COLO829 (cell line): ENCODE results near the gene DUSP5.

ENCODE experiments used
- DNase-seq: peaks from one replicate; pipeline ENCODE4 v3.0.0; 2012; ENCODE audit warnings: low spot score

DUSP5 gene

DNA sequence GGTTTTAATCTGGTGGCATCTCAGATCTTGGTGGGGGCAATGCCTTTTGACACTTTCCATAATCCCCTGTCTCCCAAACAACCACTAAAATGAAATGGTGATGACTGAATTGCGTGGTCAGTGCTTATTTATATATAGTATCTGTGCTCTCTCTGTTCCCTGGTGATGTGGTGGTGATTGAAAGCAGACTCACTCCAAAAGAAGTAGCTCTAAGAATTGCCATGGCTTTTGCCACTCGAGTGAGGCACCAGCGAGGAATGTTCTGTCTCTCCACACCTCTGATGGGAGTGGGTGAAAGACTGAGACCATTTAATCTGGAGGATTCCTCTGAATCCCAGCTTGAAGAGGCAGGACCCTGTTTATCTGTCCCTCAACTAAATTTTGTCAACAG, 2.8 kb downstream of the DUSP5 start:
- DNase-seq: peak; percentile 17

DNA sequence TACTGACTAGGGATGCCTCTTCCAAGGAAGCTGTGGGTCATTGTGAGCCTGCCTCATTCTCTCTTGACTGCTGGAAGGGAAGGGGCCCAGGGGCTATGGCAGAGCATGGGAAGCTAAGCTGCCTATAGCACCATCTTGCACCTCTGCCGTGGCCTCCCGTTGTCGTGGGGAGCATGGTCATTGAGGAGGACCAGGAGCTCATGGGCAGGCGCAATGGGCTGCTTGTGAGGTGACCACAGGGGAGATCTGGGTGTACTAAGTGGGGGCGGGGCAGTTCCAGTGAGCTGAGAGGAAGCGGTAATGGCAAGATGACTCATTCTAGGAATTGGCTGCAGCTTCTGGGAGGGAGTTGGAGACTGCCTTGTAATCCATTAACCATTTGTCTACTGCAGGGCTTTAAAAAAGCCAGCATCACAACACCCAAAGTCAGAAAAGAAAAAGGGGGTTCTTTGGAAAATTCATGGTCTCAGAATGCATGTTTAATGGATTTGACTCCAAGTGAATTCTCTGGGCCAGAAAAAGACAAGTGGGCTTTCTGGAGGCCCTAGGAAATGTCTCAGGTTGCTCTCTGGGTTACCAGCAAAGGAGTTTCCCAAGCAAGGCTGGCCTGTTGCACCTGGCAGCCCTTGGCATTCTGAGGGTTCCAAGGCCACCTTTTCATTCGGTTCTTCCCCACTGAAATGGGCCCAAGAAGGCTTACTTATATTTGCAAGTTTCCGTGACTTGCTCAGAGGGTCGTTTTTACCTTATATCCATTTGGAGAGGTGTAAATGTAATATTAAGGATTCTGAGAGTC, 3.6 kb downstream of the DUSP5 start:
- DNase-seq: peak; percentile 88

DNA sequence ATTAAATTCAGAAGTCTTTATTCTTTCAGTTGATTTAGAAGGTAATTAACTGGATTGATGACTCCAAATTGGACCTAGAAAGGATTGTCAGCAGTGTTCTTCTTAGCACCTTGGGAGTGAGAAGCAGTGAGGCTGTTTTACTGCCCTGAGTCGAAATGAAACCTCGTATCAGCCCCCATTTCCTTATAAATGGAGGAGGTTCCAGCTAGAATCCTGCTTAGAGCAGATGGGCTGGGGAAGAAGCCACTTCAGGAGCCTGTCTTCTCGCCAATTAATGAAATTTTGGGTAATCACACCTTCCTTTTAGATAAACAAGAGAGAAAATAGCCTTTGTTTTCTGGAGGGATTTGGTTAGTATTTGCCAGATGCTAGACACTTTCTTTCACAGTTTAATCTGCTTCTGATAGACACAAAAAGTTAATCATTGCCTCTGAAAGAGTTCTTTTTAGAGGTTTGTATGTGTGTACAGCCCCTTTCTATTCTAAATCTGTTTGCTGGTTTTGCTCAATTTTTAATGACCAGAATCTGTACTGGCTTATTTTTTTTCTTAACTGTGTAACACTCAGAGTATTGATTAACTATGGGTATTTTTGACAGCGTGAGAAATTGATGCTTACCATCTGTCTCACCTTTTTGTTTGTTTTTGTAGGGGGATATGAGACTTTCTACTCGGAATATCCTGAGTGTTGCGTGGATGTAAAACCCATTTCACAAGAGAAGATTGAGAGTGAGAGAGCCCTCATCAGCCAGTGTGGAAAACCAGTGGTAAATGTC, 4.6 kb downstream of the DUSP5 start:
- no peak for DNase-seq

DNA sequence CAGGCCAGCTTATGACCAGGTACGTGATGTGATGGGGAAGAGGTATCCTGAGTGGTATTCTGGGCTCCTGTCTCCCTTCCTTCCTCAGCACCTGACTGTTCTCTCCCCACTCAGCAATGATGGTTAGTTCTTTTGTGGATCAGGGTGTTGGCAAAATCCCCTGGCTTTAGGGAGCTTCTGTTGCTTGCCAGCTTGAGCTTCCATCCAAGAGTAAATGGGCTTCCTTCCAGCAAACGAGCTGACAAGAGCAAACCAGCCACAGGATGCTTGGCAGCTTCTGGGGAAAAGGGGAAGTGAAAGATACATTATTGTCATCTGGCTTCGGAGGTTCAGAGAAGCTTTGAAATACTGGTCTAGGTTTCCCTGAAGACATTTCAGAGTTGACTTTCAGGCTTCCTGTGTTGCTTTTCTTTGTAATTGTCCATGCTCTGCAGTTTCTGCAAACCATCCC, 5.2 kb downstream of the DUSP5 start:
- no peak for DNase-seq

DNA sequence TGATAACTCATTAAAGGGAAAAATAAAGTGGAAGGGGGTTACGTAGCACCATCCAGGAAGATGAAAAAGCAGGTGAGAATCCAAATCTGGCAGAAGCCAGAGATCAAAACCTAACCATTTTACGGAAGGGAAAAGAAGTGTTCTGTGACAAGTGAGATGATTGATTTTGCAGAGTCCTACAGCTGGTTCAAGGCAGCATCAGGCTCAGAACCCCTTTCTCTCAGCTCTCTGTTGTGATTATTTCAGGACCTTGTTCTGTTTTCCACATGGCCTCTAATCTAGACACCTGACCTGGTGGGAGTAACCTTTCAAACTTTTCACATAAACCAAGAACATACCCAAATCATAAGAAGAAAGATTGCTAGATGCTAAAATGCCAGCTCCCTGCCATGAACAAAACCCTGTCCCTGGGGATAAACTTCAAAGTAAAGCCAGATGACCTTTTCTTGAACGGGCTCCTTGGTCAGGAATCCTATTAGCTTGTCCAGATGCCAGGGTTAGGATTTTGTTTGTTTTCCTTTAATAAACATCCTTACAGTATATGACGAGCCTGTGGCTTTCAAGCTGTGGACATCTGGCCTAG, 5.9 kb downstream of the DUSP5 start:
- DNase-seq: no peak

DNA sequence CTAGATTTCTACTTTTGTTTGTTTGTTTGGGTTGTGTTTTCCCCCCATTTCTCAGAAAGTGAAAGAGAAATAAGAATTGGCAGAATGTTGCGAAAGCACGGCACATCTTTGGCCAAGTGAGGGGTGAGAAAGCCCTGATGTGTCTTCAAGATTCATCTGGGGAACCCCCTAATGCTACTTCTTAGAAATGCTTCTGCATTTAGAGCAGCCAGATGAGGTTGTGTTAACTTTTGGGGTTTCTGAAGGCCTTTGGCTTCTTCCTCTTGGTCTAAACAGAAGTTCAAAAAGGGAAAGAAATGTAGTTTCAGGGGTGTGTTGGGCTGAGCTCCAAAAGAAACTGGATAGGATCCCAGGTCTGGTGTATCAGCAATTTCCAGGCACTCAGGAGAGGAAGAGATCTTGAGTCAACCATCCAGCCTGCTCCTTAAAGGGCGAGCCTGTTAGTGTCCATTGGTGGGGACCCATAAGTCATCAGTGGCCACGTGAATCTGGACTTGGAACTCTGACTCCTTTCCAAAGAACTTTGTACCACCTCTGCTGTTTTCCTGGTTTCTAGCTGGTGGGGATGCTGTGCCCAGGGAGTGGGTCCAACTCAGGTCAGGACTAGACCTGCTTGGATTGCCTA, 6.5 kb downstream of the DUSP5 start:
- DNase-seq: no peak

DNA sequence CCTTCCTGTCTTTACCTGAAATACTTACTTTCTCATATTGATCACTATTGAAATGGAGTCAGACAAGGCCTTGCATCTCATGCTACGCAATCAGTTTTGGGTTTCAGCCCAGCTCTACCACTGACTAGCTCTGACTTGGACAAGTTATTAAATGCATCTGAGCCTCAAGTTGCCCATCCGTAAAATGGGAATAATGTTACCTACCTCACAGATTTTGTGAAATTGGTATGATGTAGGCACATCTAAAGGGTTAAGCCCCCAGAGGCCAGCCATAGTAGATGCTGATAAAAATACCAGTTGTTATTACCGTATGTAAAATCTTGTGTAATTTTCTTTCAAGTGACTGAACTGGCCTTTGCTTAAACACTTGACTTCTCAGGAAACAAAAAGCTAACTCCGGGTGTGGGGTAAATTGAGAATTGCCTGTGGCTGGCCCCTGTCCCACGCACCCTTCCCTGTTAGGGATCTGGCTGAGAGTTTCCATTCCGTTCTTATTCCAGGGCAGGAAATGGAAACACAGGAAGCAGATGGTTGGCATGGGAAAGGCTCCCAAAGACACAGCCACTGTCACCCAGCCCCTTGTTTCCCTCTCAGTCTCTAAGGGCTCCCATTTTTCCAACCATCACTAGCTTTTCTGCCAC, 7.5 kb downstream of the DUSP5 start:
- DNase-seq: no peak

DNA sequence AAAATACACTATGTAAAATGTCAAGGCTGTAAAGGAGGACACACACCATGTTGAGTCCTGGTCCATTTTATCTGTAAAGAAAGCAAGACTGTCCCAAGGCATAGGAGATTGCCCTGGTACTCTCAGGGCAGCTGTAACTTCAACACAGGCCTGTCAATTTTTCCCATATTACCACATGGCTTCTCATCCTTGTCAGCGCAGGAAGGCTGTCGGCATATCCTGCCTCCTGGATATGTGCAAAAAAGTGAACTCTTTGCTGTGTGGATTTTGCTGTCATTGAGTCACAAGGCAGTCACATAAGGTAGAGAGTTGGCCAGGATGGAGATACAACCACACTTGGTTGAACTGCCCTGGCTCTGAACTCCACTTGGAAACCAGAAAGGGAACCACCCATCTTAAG, 8.7 kb downstream of the DUSP5 start:
- DNase-seq: no peak

DNA sequence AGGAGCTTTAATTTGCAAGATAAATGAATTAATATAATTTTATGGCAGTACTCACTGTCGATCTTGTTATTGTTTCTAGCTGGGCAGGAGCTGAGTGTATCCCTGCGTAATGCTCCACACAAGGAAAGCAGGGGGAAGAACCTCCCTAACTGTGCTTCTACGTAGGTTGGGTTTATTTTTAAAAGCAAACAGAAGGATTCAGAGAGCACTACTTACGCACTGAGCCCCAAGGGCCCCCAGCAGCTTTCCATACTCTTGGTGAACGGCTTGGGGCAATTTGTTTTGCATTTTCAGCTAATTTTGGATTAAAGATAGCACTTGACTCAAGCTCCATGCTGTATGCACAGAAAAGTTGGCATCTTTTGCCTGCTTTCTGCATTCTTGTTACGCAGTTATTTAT, 9.6 kb downstream of the DUSP5 start:
- no peak for DNase-seq

DNA sequence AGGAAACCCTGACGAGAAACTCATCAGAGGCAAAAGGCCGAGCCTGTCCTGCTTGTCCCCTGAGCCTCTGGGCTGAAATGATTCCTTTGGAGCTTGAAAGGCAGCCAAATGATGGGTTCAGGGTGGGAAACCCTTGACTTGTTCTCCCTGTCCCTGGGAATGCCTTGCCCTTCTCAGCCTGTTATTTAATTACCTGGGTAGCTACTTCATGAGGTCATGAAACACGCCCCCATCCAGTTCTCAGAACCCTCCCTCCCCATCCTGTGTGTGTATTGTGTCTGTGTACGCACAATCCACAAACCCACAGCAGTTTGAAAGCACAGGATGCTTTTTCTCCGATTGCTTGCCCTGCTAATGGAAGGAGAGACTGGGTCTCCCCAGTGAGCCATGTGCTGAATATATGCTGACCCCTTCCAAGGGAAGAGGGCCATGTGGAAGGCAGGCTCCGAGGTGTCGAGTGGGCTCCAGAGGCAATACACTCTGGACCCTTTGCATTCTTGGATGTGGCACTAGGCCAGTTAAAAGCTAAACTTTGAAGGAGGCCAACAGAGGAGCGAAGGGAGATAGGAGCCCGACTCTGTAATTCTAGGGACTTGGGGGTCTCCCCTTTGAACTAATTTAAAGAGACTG, 10.6 kb downstream of the DUSP5 start:
- no peak for DNase-seq

DNA sequence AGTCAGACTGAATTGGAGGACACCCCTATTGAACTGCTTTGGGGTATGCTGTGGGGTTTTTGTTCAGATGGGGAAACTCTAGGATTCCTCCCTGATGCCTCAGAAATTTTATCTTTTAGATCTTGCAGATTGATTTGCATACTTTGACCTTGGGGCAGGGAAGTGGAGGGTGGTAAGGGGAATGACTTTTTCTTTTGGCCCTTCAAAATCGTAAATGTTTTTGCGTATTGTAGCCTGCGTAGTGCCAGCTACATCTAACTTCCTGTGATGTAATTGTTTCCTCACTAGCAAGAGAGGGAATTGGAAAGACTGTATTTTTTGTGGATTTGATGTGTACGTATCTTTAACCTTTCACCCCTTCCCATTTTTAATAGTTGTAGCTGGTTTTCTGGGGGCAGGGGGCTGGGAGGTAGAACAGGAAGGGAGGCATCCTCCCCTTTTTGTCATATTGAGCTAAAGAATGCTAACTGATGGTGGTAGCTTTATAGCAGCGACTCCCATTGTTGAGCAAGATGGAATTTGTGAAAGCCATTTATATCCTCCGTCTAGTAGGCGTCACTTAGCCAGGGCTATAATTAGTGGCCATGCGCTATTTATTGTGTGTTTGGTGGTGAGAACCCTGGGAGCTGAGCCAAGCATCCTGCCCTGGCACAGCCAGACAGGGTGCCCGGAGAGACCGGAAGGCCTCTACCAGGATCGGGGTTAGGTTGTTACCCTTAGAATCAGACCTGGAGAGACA, 11.3 kb downstream of the DUSP5 start:
- DNase-seq: no peak

DNA sequence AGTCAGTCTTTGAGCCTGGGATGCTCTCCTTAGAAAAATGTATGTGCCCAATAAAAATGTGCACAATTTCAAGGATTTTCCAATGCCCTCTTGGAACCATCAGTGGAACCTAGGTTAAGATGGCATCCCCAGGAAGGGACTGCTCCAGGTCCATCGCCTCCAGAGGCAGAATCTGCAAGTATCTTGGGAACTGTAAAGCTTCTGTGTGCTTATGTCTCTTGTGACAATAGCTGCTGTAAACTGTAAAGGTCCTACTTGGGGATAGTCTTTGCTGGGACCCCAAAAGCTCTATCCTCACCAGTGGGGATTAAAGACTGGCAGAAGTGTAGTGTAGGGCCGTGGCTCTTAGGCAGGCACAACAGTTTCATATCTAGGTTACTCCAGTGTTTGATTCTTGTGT, 11.9 kb downstream of the DUSP5 start:
- no peak for DNase-seq

DNA sequence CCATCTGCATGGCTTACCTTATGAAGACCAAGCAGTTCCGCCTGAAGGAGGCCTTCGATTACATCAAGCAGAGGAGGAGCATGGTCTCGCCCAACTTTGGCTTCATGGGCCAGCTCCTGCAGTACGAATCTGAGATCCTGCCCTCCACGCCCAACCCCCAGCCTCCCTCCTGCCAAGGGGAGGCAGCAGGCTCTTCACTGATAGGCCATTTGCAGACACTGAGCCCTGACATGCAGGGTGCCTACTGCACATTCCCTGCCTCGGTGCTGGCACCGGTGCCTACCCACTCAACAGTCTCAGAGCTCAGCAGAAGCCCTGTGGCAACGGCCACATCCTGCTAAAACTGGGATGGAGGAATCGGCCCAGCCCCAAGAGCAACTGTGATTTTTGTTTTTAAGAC, 12.4 kb downstream of the DUSP5 start:
- no peak for DNase-seq

DNA sequence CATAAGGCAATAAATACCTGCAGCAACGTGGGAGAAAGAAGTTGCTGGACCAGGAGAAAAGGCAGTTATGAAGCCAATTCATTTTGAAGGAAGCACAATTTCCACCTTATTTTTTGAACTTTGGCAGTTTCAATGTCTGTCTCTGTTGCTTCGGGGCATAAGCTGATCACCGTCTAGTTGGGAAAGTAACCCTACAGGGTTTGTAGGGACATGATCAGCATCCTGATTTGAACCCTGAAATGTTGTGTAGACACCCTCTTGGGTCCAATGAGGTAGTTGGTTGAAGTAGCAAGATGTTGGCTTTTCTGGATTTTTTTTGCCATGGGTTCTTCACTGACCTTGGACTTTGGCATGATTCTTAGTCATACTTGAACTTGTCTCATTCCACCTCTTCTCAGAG, 13.0 kb downstream of the DUSP5 start:
- no peak for DNase-seq

DNA sequence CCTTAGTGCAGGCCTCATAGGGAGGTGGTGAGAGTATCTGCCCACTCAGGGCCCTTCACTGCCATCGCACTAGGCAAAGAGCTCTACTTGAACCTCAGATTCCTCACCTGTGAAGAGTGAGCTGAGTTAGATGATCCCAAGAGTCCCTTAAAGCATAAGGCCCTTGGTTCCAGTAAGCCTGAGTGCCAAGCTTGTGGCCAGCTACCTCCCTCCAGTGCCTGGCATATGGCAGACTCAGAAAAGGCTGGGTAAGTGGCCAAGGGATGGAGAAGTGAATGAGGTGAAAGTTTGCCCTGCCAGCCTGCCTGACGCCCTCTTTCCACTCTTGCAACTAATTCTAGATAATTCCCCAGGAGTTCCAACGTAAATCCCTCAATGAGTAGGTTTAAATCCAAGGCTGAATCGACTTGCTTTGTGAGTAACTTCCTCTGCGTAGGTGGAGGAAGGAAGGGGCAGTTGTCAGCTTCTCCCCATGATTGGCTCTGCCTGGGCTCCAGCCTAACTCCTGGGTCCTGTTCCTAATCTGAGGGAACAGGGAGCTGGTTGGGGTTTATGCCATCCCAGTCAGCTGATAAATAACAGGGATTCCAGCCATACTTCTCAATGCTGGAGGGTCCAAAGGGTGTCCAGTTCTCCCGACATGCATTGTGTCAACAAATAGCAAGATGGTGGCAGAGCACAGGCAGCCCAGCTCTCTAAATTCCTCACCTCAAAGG, 14.2 kb downstream of the DUSP5 start:
- no peak for DNase-seq

DNA sequence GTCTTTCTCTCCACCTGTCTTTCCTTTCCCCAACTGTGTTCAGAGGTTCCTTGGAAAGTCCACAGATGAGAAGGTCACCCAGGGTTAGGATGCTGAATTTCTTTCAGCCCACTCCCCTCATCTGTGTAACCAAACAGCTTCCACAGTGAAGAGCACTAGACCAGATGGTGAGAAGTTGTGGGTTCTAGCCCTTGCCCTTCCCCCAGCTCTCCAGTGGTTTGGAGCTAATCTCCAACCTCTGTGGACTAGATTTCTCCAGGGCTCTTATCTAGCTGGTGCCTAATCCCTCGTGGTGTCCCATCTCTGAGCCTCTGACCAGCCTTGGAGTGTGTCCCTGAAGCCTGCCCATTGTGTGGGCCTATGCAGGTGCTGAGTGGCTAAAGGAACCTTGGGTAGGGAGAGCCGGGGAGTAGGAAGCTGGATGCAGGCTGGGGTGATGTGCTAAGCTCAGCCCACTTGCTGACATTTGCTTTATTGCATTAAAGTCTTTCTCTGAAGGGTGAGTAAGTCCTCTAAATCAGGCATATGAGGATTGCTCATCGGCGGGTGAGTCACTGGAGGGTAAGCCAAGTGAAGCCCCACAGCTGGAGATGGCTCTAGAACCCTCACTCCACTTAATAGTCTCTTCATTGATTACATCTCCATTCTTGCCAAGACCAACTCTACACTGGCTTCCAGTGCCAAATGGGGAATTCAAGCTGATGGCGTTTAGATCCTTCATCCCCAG, 14.9 kb downstream of the DUSP5 start:
- peak; percentile 67 for DNase-seq

DNA sequence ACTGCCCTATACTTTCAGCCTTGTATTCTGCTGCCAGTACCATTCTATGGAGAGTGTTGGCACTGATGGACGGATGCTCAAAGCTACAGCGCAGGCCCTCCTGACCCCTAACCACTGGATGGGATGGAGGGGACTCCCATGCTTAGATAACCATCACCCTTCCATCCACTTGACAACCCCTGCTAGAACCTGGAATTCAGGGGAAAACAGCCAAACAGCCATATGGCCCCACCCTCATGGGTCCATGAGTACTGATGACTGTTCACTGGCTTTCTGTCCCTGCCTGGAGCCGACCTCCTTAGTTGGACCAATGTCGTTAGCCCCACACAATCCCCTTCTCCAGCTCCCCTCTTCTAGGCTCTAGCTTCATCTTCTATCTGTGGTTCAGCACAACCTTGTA, 16.2 kb downstream of the DUSP5 start:
- no peak for DNase-seq

DNA sequence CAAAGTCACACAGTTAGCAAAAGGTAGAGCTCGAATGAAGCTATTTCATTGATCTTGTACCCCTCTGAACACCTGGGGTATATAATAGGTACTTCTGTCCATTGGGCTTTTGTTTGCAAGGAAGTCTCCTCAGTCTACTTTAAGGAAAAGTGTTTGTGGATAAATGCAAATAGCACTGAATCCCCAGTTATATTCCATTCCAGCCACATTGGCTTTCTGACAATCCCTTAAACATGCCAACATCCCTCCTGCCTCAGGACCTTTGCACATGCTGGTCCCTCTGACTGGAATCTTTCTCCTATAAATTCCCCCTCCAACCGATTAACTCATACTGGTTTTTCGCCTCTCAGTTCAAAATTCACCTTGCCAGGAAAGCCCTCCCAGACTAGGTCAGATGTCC, 17.1 kb downstream of the DUSP5 start:
- DNase-seq: no peak

DNA sequence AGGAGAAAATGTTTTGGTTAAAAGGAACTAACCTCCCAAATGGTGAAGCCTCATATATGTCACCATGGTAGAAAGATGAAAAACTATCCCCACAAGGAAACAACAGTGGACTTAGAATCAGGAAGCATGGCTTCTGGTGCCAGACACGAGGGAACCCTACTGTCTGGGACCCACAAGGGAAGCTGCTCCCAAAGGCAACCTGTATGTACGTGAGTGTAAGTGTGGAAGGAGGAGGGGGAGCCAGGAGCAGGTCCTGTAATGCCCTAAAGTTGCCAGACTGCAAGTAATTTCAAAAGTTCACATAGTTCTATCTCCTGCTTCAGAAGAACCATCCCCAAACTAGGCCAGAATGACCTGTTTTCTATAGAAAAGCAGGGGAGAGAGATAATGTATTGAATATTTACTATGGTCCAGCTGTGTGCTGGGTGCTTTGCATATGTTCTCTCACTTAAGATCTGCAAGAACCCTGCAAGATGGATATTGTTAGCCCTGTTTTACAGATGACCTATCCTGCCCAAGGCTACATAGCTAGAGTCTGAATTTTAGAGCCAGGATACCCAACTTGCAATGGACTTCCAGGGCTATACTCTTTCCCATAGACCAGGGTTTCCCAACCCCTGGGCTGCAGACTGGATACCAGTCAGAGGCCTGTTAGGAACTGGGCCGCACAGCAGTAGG, 19.2 kb downstream of the DUSP5 start:
- no peak for DNase-seq
